HG03135 (cell line): ENCODE data around the gene SACM1L.

Source experiments
- ATAC-seq: cut with Tn5 transposase; IDR thresholded peaks from one replicate; pipeline ENCODE4 v1.9.1; 2021; ENCODE audit warnings: mild to moderate bottlenecking, moderate library complexity; ENCODE audit not compliant: unreplicated experiment

The SACM1L gene

GRCh38 chr3:45765266-45765851 is 76.2 kb downstream of the SACM1L start:
- ATAC-seq: no peak

GRCh38 chr3:45765958-45766357 is 76.8 kb downstream of the SACM1L start:
- no peak for ATAC-seq

- ATAC-seq: no peak
Measured at GRCh38 chr3:45771166-45771775, 82.1 kb downstream of the SACM1L start.

- ATAC-seq: no peak
Measured at GRCh38 chr3:45771831-45772230, 82.6 kb downstream of the SACM1L start.

- no peak for ATAC-seq
Measured at GRCh38 chr3:45772341-45773035, 83.3 kb downstream of the SACM1L start.

- no peak for ATAC-seq
Measured at GRCh38 chr3:45773072-45773471, 83.9 kb downstream of the SACM1L start.

GRCh38 chr3:45773714-45774449 is 84.7 kb downstream of the SACM1L start:
- ATAC-seq: no peak

- no peak for ATAC-seq
Measured at GRCh38 chr3:45774581-45775521, 85.7 kb downstream of the SACM1L start.

- no peak for ATAC-seq
Measured at GRCh38 chr3:45775571-45776300, 86.5 kb downstream of the SACM1L start.

GRCh38 chr3:45776301-45776595 is 87.1 kb downstream of the SACM1L start:
- ATAC-seq: no peak

GRCh38 chr3:45776611-45777010 is 87.4 kb downstream of the SACM1L start:
- ATAC-seq: no peak

- ATAC-seq: no peak
Measured at GRCh38 chr3:45777111-45777745, 88.0 kb downstream of the SACM1L start.

GRCh38 chr3:45777746-45778386 is 88.7 kb downstream of the SACM1L start:
- ATAC-seq: no peak

GRCh38 chr3:45778761-45779201 is 89.6 kb downstream of the SACM1L start:
- ATAC-seq: no peak

- no peak for ATAC-seq
Measured at GRCh38 chr3:45779746-45780735, 90.8 kb downstream of the SACM1L start.

- ATAC-seq: no peak
Measured at GRCh38 chr3:45781271-45781670, 92.1 kb downstream of the SACM1L start.

- no peak for ATAC-seq
Measured at GRCh38 chr3:45781841-45782240, 92.6 kb downstream of the SACM1L start.

- ATAC-seq: no peak
Measured at GRCh38 chr3:45782381-45782780, 93.2 kb downstream of the SACM1L start.
